ENCODE data around the gene FLOT2.
"Not testable (repeated sequence)": the region's sequence is repeated elsewhere in the genome, so short reads cannot be mapped to it uniquely, and the experiment has no call there.

FLOT2 gene

GRCh38 chr17:28896884-28897768 lies at the start of gene FLOT2:
Gene FLOT2 (minus strand): TSS chr17:28897733. CDS start chr17:28897574, 159 bp downstream.
- DNase-seq (ENCODE audit: low read depth): peak; percentile 58

- DNase-seq (ENCODE audit: low read depth): peak; percentile 94
These were observed 48.7 kb upstream of the FLOT2 start for GRCh38 chr17:28946239-28946638.

GRCh38 chr17:28944862-28945741 lies 47.6 kb upstream of the FLOT2 start:
- peak; percentile 83 for DNase-seq (ENCODE audit: low read depth)

- DNase-seq (ENCODE audit: low read depth): no peak
These were observed 46.8 kb upstream of the FLOT2 start for GRCh38 chr17:28944343-28944742.

- DNase-seq (ENCODE audit: low read depth): no peak
These were observed 45.4 kb upstream of the FLOT2 start for GRCh38 chr17:28942925-28943324.

GRCh38 chr17:28941251-28941650 lies 43.7 kb upstream of the FLOT2 start:
- no peak for DNase-seq (ENCODE audit: low read depth)

- no peak for DNase-seq (ENCODE audit: low read depth)
These were observed 43.1 kb upstream of the FLOT2 start for GRCh38 chr17:28940675-28941074.

GRCh38 chr17:28940142-28940541 lies 42.6 kb upstream of the FLOT2 start:
- DNase-seq (ENCODE audit: low read depth): no peak

- no peak for DNase-seq (ENCODE audit: low read depth)
These were observed 41.0 kb upstream of the FLOT2 start for GRCh38 chr17:28938552-28938951.

- DNase-seq (ENCODE audit: low read depth): no peak
These were observed 39.7 kb upstream of the FLOT2 start for GRCh38 chr17:28937044-28937729.

- DNase-seq (ENCODE audit: low read depth): no peak
These were observed 38.4 kb upstream of the FLOT2 start for GRCh38 chr17:28935744-28936460.

- not testable (repeated sequence) for DNase-seq (ENCODE audit: low read depth)
These were observed 37.0 kb upstream of the FLOT2 start for GRCh38 chr17:28934508-28934907.

GRCh38 chr17:28929787-28930186 lies 32.3 kb upstream of the FLOT2 start:
- no peak for DNase-seq (ENCODE audit: low read depth)

- DNase-seq (ENCODE audit: low read depth): peak; percentile 76
These were observed 30.5 kb upstream of the FLOT2 start for GRCh38 chr17:28928061-28928460.

GRCh38 chr17:28926786-28927185 lies 29.3 kb upstream of the FLOT2 start:
- DNase-seq (ENCODE audit: low read depth): no peak

- no peak for DNase-seq (ENCODE audit: low read depth)
These were observed 28.8 kb upstream of the FLOT2 start for GRCh38 chr17:28926366-28926765.

- DNase-seq (ENCODE audit: low read depth): peak; percentile 91
These were observed 28.4 kb upstream of the FLOT2 start for GRCh38 chr17:28925912-28926365.

- no peak for DNase-seq (ENCODE audit: low read depth)
These were observed 22.7 kb upstream of the FLOT2 start for GRCh38 chr17:28920201-28920600.

- no peak for DNase-seq (ENCODE audit: low read depth)
These were observed 20.8 kb upstream of the FLOT2 start for GRCh38 chr17:28918295-28918694.

GRCh38 chr17:28917465-28917864 lies 19.9 kb upstream of the FLOT2 start:
- no peak for DNase-seq (ENCODE audit: low read depth)

- no peak for DNase-seq (ENCODE audit: low read depth)
These were observed 19.5 kb upstream of the FLOT2 start for GRCh38 chr17:28917029-28917428.
